GM23338 (cell line): ENCODE results near the gene PDE3A. TPM values are rescaled to one million over a fixed set of nuclear protein-coding genes. Genes with fewer than 3 reads are reported as not detected.

Experiments used
- ATAC-seq: fragments of 200-7000 bp; cut with Tn5 transposase; 3 replicates; pipeline ENCODE4 v1.9.1; 2020
- DNase-seq: peaks from one replicate; pipeline ENCODE4 v3.0.0-alpha.2; 2015; ENCODE audit warnings: low spot score
- H2AFZ ChIP-seq: fragments of 200-600 bp; sonication (generic); 2 replicates; pipeline ENCODE4 v1.8.0; 2016; ENCODE audit warnings: antibody characterized with exemption, mild to moderate bottlenecking, moderate library complexity
- H3F3A ChIP-seq: fragments of 200-600 bp; sonication (generic); replicated peaks from 2 replicates; pipeline ENCODE4 v1.8.0; 2017; ENCODE audit warnings: antibody characterized with exemption, mixed run types, low read depth
- H3K27ac ChIP-seq: fragments of 200-600 bp; sonication (generic); 2 replicates; pipeline ENCODE4 v1.6.1; 2016; ENCODE audit warnings: low read depth
- H3K27me3 ChIP-seq: fragments of 200-600 bp; sonication (generic); 2 replicates; pipeline ENCODE4 v1.8.0; 2016; ENCODE audit warnings: mild to moderate bottlenecking, mixed run types, moderate library complexity; ENCODE audit not compliant: insufficient read depth
- H3K36me3 ChIP-seq: fragments of 200-600 bp; sonication (generic); 2 replicates; pipeline ENCODE4 v1.8.0; 2016; ENCODE audit warnings: mild to moderate bottlenecking; ENCODE audit not compliant: insufficient read depth
- H3K4me1 ChIP-seq: fragments of 200-600 bp; sonication (generic); 2 replicates; pipeline ENCODE4 v1.8.0; 2016; ENCODE audit warnings: mild to moderate bottlenecking, moderate library complexity; ENCODE audit not compliant: insufficient read depth
- H3K4me2 ChIP-seq: fragments of 200-600 bp; sonication (generic); 2 replicates; pipeline ENCODE4 v1.7.1; 2017; ENCODE audit warnings: mixed run types
- H3K4me3 ChIP-seq: fragments of 200-600 bp; sonication (generic); 2 replicates; pipeline ENCODE4 v1.6.1; 2016; ENCODE audit warnings: mixed run types
- H3K79me2 ChIP-seq: fragments of 200-600 bp; sonication (generic); replicated peaks from 2 replicates; pipeline ENCODE4 v1.8.0; 2017; ENCODE audit warnings: mild to moderate bottlenecking; ENCODE audit not compliant: insufficient read depth
- H3K9me2 ChIP-seq: fragments of 200-600 bp; sonication (generic); 2 replicates; pipeline ENCODE4 v1.8.0; 2017; ENCODE audit not compliant: insufficient read depth
- H4K20me1 ChIP-seq: fragments of 200-600 bp; sonication (generic); replicated peaks from 2 replicates; pipeline ENCODE4 v1.8.0; 2017; ENCODE audit warnings: mild to moderate bottlenecking; ENCODE audit not compliant: insufficient read depth
- H3K27ac Mint-ChIP-seq: 2 replicates; pipeline ENCODE4 v1.8.0; 2020; ENCODE audit warnings: inconsistent platforms, mild to moderate bottlenecking, moderate library complexity, mixed read lengths
- H3K27me3 Mint-ChIP-seq: 3 replicates; pipeline ENCODE4 v1.8.0; 2022; ENCODE audit warnings: low read depth, mild to moderate bottlenecking, moderate library complexity, mixed read lengths, inconsistent platforms; ENCODE audit not compliant: insufficient read depth, poor library complexity
- H3K36me3 Mint-ChIP-seq: 3 replicates; pipeline ENCODE4 v1.8.0; 2021; ENCODE audit warnings: low read depth, mild to moderate bottlenecking, inconsistent platforms, moderate library complexity, mixed read lengths
- H3K4me1 Mint-ChIP-seq: 3 replicates; pipeline ENCODE4 v1.8.0; 2020; ENCODE audit warnings: mild to moderate bottlenecking, inconsistent platforms, mixed read lengths
- H3K4me3 Mint-ChIP-seq: 3 replicates; pipeline ENCODE4 v1.8.0; 2021; ENCODE audit warnings: moderate library complexity, mild to moderate bottlenecking, inconsistent platforms, mixed read lengths
- H3K9me3 Mint-ChIP-seq: 3 replicates; pipeline ENCODE4 v1.8.0; 2020; ENCODE audit warnings: moderate library complexity, mild to moderate bottlenecking, inconsistent platforms, mixed read lengths
- CREB1 ChIP-seq: fragments of 250-450 bp; sonication (Bioruptor Pico); IDR thresholded peaks from 2 replicates; pipeline ENCODE4 v1.5.0; 2020; ENCODE audit warnings: low read depth, mild to moderate bottlenecking, moderate library complexity
- EZH2 ChIP-seq: fragments of 200-600 bp; sonication (generic); IDR thresholded peaks from one replicate; pipeline ENCODE4 v1.8.0; 2017; ENCODE audit warnings: antibody characterized with exemption, mild to moderate bottlenecking, low read depth; ENCODE audit not compliant: unreplicated experiment
- JUNB ChIP-seq: IDR thresholded peaks from one replicate; pipeline ENCODE4 v1.6.1; 2016; ENCODE audit warnings: antibody characterized with exemption; ENCODE audit not compliant: unreplicated experiment
- NANOG ChIP-seq: IDR thresholded peaks from 2 replicates; pipeline ENCODE4 v1.6.1; 2016; ENCODE audit warnings: antibody characterized with exemption, borderline replicate concordance
- POLR2AphosphoS5 ChIP-seq: IDR thresholded peaks from 2 replicates; pipeline ENCODE4 v1.6.1; 2016; ENCODE audit warnings: antibody characterized with exemption, low read depth
- STAT1 ChIP-seq: IDR thresholded peaks from one replicate; pipeline ENCODE4 v1.6.1; 2016; ENCODE audit warnings: antibody characterized with exemption; ENCODE audit not compliant: unreplicated experiment
- ZNF114 ChIP-seq: fragments of 250-450 bp; sonication (Bioruptor Pico); IDR thresholded peaks from 2 replicates; pipeline ENCODE4 v1.5.0; 2020; ENCODE audit warnings: mild to moderate bottlenecking, moderate library complexity
- ZNF331 ChIP-seq: fragments of 250-450 bp; sonication (Bioruptor Pico); IDR thresholded peaks from 2 replicates; pipeline ENCODE4 v1.5.0; 2020; ENCODE audit warnings: low read depth, mild to moderate bottlenecking, moderate library complexity
- polyA plus RNA-seq: library from polyadenylated mRNA; unstranded; fragments of >200 nt; fragmentation: Nextera tagmentation; extraction: Ambion mirVana; gene quantifications from 2 replicates; pipeline ENCODE4 v1.2.1, GENCODE V29; 2016
- total RNA-seq: library from RNA; depleted of rRNA; stranded (reverse); fragments of >200 nt; shearing (Covaris generic); gene quantifications from 2 replicates; pipeline ENCODE4 v1.2.3, GENCODE V29; 2014
- TF ChIP-seq, protein P1 (sequence below): fragments of 250-450 bp; sonication (Bioruptor Pico); IDR thresholded peaks from 2 replicates; pipeline ENCODE4 v1.5.0; 2020; ENCODE audit warnings: mild to moderate bottlenecking, moderate library complexity
- TF ChIP-seq, protein P2 (sequence below): IDR thresholded peaks from one replicate; pipeline ENCODE4 v1.6.1; 2018; ENCODE audit warnings: antibody characterized with exemption; ENCODE audit not compliant: unreplicated experiment
- TF ChIP-seq, protein P3 (sequence below), 2 experiments: fragments of 200-600 bp in 1 of 2; sonication (generic) in 1 of 2; conservative IDR thresholded peaks; 2 replicates each; pipeline versions ENCODE4 v1.5.1 to v1.6.1; 2016 to 2017; ENCODE audit warnings: antibody characterized with exemption in 2 of 2, low read depth in 2 of 2, mild to moderate bottlenecking in 2 of 2, moderate library complexity in 1 of 2

The PDE3A gene
- total and polyA plus RNA-seq, 2 experiments from 2014 or later, result 2.7 to 9.2 TPM

DNA sequence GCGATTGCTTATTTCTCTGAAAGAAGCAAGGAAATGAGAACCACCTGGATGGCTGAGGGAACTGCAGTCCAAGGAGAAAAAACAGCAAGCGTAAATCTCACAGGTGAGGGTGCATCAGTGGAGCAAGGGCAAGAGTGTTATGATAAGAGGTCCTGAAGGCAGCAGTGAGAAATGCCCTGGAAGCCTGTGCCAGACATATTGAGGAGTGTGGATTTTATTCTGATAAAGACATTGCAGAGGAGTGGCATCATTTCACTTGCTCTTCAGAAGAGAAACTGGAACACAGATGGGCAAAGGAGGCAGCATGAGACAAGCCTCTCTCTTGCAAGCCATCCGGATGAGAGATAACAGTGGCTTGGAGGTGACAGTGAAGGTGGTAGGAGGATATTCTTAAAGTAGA lies 78.5 kb downstream of the PDE3A start:
- no peak for ATAC-seq

DNA sequence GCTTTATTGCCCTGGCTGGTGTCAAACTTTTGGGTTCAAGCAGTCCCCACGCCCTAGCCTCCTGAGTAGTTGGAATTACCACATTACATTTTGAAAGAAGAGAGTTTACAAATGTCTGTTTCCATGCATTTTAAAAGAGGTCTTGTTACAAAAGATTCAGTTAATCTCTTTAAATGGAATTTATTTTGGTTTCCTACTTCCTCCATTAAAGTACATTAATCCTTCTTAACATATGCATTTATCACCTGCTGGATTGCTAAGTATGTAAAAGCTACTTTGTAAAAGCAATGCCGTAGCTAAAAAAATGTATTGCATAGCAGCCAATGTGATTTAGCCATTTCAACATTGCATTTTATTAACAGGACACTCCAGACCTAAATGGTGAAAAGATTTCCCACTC lies 80.4 kb downstream of the PDE3A start:
- no peak overlapping the region for H2AFZ ChIP-seq
- H3K27ac Mint-ChIP-seq, result no peak overlapping the region
- no peaks in the 10 kb centered on the region for H3K27me3 ChIP-seq
- ATAC-seq (no peak), DNase-seq (no peak)
- H3K4me3 Mint-ChIP-seq, result no peak overlapping the region
- no peaks in the 10 kb centered on the region for H3K79me2 ChIP-seq
- no peaks in the 10 kb centered on the region for H3K36me3 ChIP-seq
- H3K4me1 ChIP-seq, result peaks cover 66% of the 10 kb centered on the region
- no peaks in the 10 kb centered on the region; the same call in 1 of the 2 replicates for H3F3A ChIP-seq
- no peaks in the 10 kb centered on the region for H3K27me3 Mint-ChIP-seq
- no peaks in the 10 kb centered on the region for H3K9me3 Mint-ChIP-seq
- H3K27ac ChIP-seq, result no peak overlapping the region
- H3K9me2 ChIP-seq, result no peaks in the 10 kb centered on the region
- no peak overlapping the region for H3K4me3 ChIP-seq
- no peaks in the 10 kb centered on the region for H3K36me3 Mint-ChIP-seq
- H3K4me1 Mint-ChIP-seq, result peaks cover 46% of the 10 kb centered on the region
- no peaks in the 10 kb centered on the region for H4K20me1 ChIP-seq
- H3K4me2 ChIP-seq, result peak overlapping the region; percentile 18; the same call in 1 of the 2 replicates
- no peak for TF ChIP-seq POLR2AphosphoS5
- TF ChIP-seq, protein P1, sequence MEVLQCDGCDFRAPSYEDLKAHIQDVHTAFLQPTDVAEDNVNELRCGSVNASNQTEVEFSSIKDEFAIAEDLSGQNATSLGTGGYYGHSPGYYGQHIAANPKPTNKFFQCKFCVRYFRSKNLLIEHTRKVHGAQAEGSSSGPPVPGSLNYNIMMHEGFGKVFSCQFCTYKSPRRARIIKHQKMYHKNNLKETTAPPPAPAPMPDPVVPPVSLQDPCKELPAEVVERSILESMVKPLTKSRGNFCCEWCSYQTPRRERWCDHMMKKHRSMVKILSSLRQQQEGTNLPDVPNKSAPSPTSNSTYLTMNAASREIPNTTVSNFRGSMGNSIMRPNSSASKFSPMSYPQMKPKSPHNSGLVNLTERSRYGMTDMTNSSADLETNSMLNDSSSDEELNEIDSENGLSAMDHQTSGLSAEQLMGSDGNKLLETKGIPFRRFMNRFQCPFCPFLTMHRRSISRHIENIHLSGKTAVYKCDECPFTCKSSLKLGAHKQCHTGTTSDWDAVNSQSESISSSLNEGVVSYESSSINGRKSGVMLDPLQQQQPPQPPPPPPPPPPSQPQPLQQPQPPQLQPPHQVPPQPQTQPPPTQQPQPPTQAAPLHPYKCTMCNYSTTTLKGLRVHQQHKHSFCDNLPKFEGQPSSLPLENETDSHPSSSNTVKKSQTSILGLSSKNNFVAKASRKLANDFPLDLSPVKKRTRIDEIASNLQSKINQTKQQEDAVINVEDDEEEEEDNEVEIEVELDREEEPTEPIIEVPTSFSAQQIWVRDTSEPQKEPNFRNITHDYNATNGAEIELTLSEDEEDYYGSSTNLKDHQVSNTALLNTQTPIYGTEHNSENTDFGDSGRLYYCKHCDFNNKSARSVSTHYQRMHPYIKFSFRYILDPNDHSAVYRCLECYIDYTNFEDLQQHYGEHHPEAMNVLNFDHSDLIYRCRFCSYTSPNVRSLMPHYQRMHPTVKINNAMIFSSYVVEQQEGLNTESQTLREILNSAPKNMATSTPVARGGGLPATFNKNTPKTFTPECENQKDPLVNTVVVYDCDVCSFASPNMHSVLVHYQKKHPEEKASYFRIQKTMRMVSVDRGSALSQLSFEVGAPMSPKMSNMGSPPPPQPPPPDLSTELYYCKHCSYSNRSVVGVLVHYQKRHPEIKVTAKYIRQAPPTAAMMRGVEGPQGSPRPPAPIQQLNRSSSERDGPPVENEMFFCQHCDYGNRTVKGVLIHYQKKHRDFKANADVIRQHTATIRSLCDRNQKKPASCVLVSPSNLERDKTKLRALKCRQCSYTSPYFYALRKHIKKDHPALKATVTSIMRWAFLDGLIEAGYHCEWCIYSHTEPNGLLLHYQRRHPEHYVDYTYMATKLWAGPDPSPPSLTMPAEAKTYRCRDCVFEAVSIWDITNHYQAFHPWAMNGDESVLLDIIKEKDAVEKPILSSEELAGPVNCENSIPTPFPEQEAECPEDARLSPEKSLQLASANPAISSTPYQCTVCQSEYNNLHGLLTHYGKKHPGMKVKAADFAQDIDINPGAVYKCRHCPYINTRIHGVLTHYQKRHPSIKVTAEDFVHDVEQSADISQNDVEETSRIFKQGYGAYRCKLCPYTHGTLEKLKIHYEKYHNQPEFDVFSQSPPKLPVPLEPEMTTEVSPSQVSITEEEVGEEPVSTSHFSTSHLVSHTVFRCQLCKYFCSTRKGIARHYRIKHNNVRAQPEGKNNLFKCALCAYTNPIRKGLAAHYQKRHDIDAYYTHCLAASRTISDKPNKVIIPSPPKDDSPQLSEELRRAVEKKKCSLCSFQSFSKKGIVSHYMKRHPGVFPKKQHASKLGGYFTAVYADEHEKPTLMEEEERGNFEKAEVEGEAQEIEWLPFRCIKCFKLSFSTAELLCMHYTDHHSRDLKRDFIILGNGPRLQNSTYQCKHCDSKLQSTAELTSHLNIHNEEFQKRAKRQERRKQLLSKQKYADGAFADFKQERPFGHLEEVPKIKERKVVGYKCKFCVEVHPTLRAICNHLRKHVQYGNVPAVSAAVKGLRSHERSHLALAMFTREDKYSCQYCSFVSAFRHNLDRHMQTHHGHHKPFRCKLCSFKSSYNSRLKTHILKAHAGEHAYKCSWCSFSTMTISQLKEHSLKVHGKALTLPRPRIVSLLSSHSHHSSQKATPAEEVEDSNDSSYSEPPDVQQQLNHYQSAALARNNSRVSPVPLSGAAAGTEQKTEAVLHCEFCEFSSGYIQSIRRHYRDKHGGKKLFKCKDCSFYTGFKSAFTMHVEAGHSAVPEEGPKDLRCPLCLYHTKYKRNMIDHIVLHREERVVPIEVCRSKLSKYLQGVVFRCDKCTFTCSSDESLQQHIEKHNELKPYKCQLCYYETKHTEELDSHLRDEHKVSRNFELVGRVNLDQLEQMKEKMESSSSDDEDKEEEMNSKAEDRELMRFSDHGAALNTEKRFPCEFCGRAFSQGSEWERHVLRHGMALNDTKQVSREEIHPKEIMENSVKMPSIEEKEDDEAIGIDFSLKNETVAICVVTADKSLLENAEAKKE (CRISPR knock-in tag), result no peak
- no peak for TF ChIP-seq CREB1 (CRISPR knock-in tag)
- TF ChIP-seq NANOG, result no peak; the same call in 1 of the 2 replicates
- TF ChIP-seq, protein P2, sequence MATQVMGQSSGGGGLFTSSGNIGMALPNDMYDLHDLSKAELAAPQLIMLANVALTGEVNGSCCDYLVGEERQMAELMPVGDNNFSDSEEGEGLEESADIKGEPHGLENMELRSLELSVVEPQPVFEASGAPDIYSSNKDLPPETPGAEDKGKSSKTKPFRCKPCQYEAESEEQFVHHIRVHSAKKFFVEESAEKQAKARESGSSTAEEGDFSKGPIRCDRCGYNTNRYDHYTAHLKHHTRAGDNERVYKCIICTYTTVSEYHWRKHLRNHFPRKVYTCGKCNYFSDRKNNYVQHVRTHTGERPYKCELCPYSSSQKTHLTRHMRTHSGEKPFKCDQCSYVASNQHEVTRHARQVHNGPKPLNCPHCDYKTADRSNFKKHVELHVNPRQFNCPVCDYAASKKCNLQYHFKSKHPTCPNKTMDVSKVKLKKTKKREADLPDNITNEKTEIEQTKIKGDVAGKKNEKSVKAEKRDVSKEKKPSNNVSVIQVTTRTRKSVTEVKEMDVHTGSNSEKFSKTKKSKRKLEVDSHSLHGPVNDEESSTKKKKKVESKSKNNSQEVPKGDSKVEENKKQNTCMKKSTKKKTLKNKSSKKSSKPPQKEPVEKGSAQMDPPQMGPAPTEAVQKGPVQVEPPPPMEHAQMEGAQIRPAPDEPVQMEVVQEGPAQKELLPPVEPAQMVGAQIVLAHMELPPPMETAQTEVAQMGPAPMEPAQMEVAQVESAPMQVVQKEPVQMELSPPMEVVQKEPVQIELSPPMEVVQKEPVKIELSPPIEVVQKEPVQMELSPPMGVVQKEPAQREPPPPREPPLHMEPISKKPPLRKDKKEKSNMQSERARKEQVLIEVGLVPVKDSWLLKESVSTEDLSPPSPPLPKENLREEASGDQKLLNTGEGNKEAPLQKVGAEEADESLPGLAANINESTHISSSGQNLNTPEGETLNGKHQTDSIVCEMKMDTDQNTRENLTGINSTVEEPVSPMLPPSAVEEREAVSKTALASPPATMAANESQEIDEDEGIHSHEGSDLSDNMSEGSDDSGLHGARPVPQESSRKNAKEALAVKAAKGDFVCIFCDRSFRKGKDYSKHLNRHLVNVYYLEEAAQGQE, result no peak
- no peak for TF ChIP-seq STAT1

More for the DNA sequence above, 78.5 kb downstream of the PDE3A start:
- Histone ChIP-seq H3K79me2 (no peaks in the 10 kb centered on the region), H3K4me3 (no peak overlapping the region), H3F3A (no peaks in the 10 kb centered on the region; the same call in 1 of the 2 replicates), H3K27me3 (no peaks in the 10 kb centered on the region), H3K9me2 (no peaks in the 10 kb centered on the region), H2AFZ (no peak overlapping the region), H3K27ac (no peak overlapping the region), H3K4me1 (peaks cover 66% of the 10 kb centered on the region), H3K36me3 (no peaks in the 10 kb centered on the region), H3K4me2 (no peak overlapping the region), H4K20me1 (no peaks in the 10 kb centered on the region)
- H3K9me3 Mint-ChIP-seq, result no peaks in the 10 kb centered on the region
- H3K27me3 Mint-ChIP-seq, result no peaks in the 10 kb centered on the region
- H3K27ac Mint-ChIP-seq, result 0 out of 2 replicates have a peak overlapping the region, but pooled peaks have one; percentile 1
- H3K4me3 Mint-ChIP-seq, result no peak overlapping the region
- H3K4me1 Mint-ChIP-seq, result peaks cover 48% of the 10 kb centered on the region
- TF ChIP-seq STAT1 (no peak), EZH2 (no peak), ZNF331 (CRISPR knock-in tag) (no peak), JUNB (no peak), ZNF114 (CRISPR knock-in tag) (no peak)
- TF ChIP-seq, protein P3, sequence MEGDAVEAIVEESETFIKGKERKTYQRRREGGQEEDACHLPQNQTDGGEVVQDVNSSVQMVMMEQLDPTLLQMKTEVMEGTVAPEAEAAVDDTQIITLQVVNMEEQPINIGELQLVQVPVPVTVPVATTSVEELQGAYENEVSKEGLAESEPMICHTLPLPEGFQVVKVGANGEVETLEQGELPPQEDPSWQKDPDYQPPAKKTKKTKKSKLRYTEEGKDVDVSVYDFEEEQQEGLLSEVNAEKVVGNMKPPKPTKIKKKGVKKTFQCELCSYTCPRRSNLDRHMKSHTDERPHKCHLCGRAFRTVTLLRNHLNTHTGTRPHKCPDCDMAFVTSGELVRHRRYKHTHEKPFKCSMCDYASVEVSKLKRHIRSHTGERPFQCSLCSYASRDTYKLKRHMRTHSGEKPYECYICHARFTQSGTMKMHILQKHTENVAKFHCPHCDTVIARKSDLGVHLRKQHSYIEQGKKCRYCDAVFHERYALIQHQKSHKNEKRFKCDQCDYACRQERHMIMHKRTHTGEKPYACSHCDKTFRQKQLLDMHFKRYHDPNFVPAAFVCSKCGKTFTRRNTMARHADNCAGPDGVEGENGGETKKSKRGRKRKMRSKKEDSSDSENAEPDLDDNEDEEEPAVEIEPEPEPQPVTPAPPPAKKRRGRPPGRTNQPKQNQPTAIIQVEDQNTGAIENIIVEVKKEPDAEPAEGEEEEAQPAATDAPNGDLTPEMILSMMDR (conservative IDR thresholded peaks at IDR 0.05; ENCODE audit: low read depth in 2 of 2), result no peak
- H3K36me3 Mint-ChIP-seq, result no peaks in the 10 kb centered on the region
- no peak for DNase-seq
